Liver (tissue), 9 donors: ENCODE data around the gene SOX10. TPM values are rescaled to one million over a fixed set of nuclear protein-coding genes. Genes with fewer than 3 reads are reported as not detected.
"Not testable (repeated sequence)": the region's sequence is repeated elsewhere in the genome, so short reads cannot be mapped to it uniquely, and the experiment has no call there.

Experiments used
- DNase-seq: peaks from one replicate; pipeline ENCODE4 v3.0.0-alpha.2; 2017; ENCODE audit warnings: low spot score
- H3K27ac ChIP-seq, 2 donors: one replicate each; pipeline ENCODE4 v1.7.0; 2013; ENCODE audit warnings: inconsistent platforms in 2 of 2, low read length in 2 of 2, control low read depth in 1 of 2, low read depth in 1 of 2, mild to moderate bottlenecking in 1 of 2
- H3K27me3 ChIP-seq, 4 donors: one replicate each; pipeline versions ENCODE4 v1.6.1 to v1.7.0; 2013; ENCODE audit warnings: low read length in 3 of 4, inconsistent platforms in 1 of 4, mild to moderate bottlenecking in 1 of 4, moderate library complexity in 1 of 4; ENCODE audit not compliant: control insufficient read depth in 4 of 4, insufficient read depth in 4 of 4
- H3K36me3 ChIP-seq, 4 donors: one replicate each; pipeline versions ENCODE4 v1.6.1 to v1.7.0; 2013; ENCODE audit warnings: low read length in 3 of 4, mild to moderate bottlenecking in 3 of 4, low read depth in 1 of 4, moderate library complexity in 1 of 4; ENCODE audit not compliant: control insufficient read depth in 4 of 4, insufficient read depth in 3 of 4
- H3K4me1 ChIP-seq, 4 donors: one replicate each; pipeline versions ENCODE4 v1.6.1 to v1.7.0; 2013; ENCODE audit warnings: low read length in 3 of 4, mild to moderate bottlenecking in 3 of 4, moderate library complexity in 1 of 4; ENCODE audit not compliant: control insufficient read depth in 4 of 4, insufficient read depth in 4 of 4
- H3K4me3 ChIP-seq, 3 donors: one replicate each; pipeline versions ENCODE4 v1.6.1 to v1.7.0; 2013; ENCODE audit warnings: low read length in 3 of 3, control low read depth in 1 of 3, low read depth in 1 of 3, mild to moderate bottlenecking in 1 of 3
- H3K9ac ChIP-seq, 2 donors: one replicate each; pipeline ENCODE4 v1.7.0; 2013; ENCODE audit warnings: low read length in 2 of 2, mild to moderate bottlenecking in 2 of 2, moderate library complexity in 2 of 2, control low read depth in 1 of 2, low read depth in 1 of 2
- H3K9me3 ChIP-seq, 4 donors: one replicate each; pipeline versions ENCODE4 v1.6.1 to v1.7.0; 2013; ENCODE audit warnings: low read length in 3 of 4; ENCODE audit not compliant: control insufficient read depth in 4 of 4
- FOXA1 ChIP-seq: IDR thresholded peaks from 2 replicates; pipeline ENCODE4 v1.6.1; 2016; ENCODE audit warnings: antibody characterized with exemption
- HNF4A ChIP-seq, 2 donors: conservative IDR thresholded peaks; 2 replicates each; pipeline ENCODE4 v1.6.1; 2016; ENCODE audit warnings: antibody characterized with exemption in 2 of 2, mild to moderate bottlenecking in 2 of 2
- JUND ChIP-seq, 2 donors: IDR thresholded peaks; 2 replicates each; pipeline ENCODE4 v1.6.1; 2016; ENCODE audit warnings: antibody characterized with exemption in 2 of 2
- NR2F2 ChIP-seq: IDR thresholded peaks from 2 replicates; pipeline ENCODE4 v1.6.1; 2016; ENCODE audit warnings: antibody characterized with exemption
- RAD21 ChIP-seq, 2 donors: IDR thresholded peaks; 2 replicates each; pipeline ENCODE4 v1.6.1; 2016; ENCODE audit warnings: antibody characterized with exemption in 2 of 2, mild to moderate bottlenecking in 2 of 2
- RXRA ChIP-seq, 2 donors: IDR thresholded peaks; 2 replicates each; pipeline ENCODE4 v1.6.1; 2017 to 2018; ENCODE audit warnings: antibody characterized with exemption in 2 of 2, mild to moderate bottlenecking in 1 of 2
- SP1 ChIP-seq: IDR thresholded peaks from 2 replicates; pipeline ENCODE4 v1.6.1; 2018; ENCODE audit warnings: antibody characterized with exemption, mild to moderate bottlenecking
- TAF1 ChIP-seq: conservative IDR thresholded peaks from 2 replicates; pipeline ENCODE4 v1.6.1; 2016; ENCODE audit warnings: antibody characterized with exemption, mild to moderate bottlenecking
- WGBS: extraction: QIAGEN DNeasy Blood & Tissue Kit; methylation state at CpG from one replicate; pipeline ENCODE4 v1.1.7; 2013; 5-methylcytosine and 5-hydroxymethylcytosine counted together
- polyA plus RNA-seq, 2 donors: library from polyadenylated mRNA; stranded (reverse) in 1 of 2; unstranded in 1 of 2; fragments of 200-250 nt in 1 of 2; fragments of >200 nt in 1 of 2; fragmentation: Nextera tagmentation in 1 of 2; extraction: Ambion mirVana in 1 of 2; gene quantifications; one replicate each; pipeline versions ENCODE4 v1.2.1 to v1.2.3, GENCODE V29; 2013 to 2015
- total RNA-seq, 2 donors: library from RNA; depleted of rRNA; stranded (reverse); fragments of >200 nt; gene quantifications; one replicate each; pipeline ENCODE4 v1.2.3, GENCODE V29; 2014
- TF ChIP-seq, protein P1 (sequence below): IDR thresholded peaks from 2 replicates; pipeline ENCODE4 v1.6.1; 2016; ENCODE audit warnings: antibody characterized with exemption
- TF ChIP-seq, protein P2 (sequence below): fragments of 150-350 bp; IDR thresholded peaks from 2 replicates; pipeline ENCODE4 v1.5.1; 2017; ENCODE audit warnings: improper control_type of control experiment, low read depth, low read length; ENCODE audit not compliant: missing input control
- donor health status: healthy.
- donor health status: healthy.
- donor health status: healthy.
- donor health status: healthy.
- donor health status: healthy.

The SOX10 gene
- total and polyA plus RNA-seq, 4 donors, result 0.05 to 0.29 (median 0.07) TPM

DNA sequence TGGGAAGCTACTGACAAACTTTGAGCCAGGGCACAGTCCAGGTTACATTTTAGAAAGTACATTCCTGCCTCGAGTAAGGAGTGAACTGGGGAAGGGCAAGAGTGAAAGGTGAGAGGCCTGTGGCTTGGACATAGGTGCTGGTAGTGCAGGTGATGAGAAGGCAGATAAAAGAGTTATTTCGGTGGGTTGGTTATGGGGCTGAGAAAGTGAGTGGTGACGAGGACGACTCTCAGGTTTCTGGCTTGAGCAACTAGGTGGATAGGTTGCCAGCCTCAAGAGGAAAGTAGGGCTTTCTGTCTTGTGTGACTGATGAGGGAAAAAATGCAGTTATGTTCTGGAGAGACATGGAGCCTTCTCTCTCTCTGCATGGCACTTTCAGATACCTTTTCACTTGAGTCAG lies 27.1 kb downstream of the SOX10 start:
- H3K9ac ChIP-seq, result no peak overlapping the region
- 63% methylated on average over 4 of the region's 4 CpGs for WGBS

DNA sequence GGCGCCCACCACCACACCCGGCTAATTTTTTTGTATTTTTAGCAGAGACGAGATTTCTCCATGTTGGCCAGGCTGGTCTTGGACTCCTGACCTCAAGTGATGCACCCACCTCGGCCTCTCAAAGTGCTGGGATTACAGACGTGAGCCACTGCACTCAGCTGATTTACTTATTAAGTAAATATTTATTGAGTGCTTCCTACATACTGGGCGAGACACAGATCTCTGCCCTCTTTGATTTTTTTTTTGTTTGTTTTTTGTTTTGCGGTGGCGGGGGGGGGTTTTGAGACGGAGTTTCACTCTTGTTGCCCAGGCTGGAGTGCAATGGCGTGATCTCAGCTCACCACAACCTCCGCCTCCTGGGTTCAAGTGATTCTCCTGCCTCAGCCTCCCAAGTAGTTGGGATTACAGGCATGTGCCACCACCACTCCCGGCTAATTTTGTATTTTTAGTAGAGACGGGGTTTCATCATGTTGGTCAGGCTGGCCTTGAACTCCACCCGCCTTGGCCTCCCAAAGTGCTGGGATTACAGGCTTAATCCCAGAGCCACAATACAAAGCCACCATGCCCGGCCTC lies 28.4 kb downstream of the SOX10 start:
- TF ChIP-seq RXRA (IDR thresholded peaks at IDR 0.05), result peak in 1 of 2 donors; percentile 14
- peak; percentile 45 to 49 for TF ChIP-seq HNF4A (conservative IDR thresholded peaks at IDR 0.05)
- 45% methylated on average over 15 of the region's 15 CpGs for WGBS
- H3K9ac ChIP-seq, H3K27me3 ChIP-seq, H3K4me3 ChIP-seq, H3K9me3 ChIP-seq, DNase-seq, H3K27ac ChIP-seq: not testable (repeated sequence)
- peaks cover 3 to 35% (median 19%) of the 10 kb centered on the region in 4 donors for H3K36me3 ChIP-seq
- peaks cover 5 to 44% (median 33%) of the 10 kb centered on the region in 4 donors for H3K4me1 ChIP-seq

More for the DNA sequence above, 27.1 kb downstream of the SOX10 start:
- Histone ChIP-seq H3K27ac (no peak overlapping the region), H3K36me3 (peaks cover 4 to 48% (median 27%) of the 10 kb centered on the region in 4 donors), H3K9me3 (no peaks in the 10 kb centered on the region), H3K4me3 (no peak overlapping the region), H3K27me3 (no peaks in the 10 kb centered on the region), H3K4me1 (peaks cover 5 to 44% (median 33%) of the 10 kb centered on the region in 4 donors)
- DNase-seq, result no peak
- TF ChIP-seq HNF4A (conservative IDR thresholded peaks at IDR 0.05) (peak; percentile 42 to 52), TAF1 (no peak), JUND (IDR thresholded peaks at IDR 0.05) (no peak), SP1 (no peak)
- TF ChIP-seq, protein P1, sequence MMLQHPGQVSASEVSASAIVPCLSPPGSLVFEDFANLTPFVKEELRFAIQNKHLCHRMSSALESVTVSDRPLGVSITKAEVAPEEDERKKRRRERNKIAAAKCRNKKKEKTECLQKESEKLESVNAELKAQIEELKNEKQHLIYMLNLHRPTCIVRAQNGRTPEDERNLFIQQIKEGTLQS, result no peak
- TF ChIP-seq, protein P2, sequence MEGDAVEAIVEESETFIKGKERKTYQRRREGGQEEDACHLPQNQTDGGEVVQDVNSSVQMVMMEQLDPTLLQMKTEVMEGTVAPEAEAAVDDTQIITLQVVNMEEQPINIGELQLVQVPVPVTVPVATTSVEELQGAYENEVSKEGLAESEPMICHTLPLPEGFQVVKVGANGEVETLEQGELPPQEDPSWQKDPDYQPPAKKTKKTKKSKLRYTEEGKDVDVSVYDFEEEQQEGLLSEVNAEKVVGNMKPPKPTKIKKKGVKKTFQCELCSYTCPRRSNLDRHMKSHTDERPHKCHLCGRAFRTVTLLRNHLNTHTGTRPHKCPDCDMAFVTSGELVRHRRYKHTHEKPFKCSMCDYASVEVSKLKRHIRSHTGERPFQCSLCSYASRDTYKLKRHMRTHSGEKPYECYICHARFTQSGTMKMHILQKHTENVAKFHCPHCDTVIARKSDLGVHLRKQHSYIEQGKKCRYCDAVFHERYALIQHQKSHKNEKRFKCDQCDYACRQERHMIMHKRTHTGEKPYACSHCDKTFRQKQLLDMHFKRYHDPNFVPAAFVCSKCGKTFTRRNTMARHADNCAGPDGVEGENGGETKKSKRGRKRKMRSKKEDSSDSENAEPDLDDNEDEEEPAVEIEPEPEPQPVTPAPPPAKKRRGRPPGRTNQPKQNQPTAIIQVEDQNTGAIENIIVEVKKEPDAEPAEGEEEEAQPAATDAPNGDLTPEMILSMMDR, result no peak

DNA sequence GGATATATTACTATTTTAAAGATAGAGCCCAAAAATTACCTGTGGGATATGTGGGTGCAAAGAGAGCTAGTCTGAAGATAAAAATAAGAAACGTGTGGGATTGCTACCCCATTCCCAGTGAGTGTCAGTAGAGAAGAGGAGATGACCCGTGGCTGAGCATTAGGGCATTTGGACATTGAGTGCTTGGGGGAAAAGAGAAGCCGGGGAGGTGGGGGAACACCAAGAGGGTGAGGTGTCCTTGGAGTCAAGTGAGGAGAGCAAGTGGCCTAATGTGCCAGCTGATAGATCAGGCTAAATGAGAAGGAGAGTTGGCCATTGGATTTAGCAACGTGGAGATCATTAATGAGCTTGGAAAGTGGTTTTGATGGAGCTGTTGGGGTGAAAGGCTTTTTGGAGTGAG lies 29.7 kb downstream of the SOX10 start:
- H3K9me3 ChIP-seq, result no peaks in the 10 kb centered on the region
- no peak overlapping the region for H3K9ac ChIP-seq
- H3K27ac ChIP-seq, result no peak overlapping the region
- DNase-seq, result no peak
- H3K36me3 ChIP-seq, result peaks cover 0 to 29% (median 15%) of the 10 kb centered on the region in 4 donors
- H3K4me1 ChIP-seq, result peaks cover 5 to 44% (median 33%) of the 10 kb centered on the region in 4 donors
- WGBS, result 69% methylated on average over 4 of the region's 4 CpGs
- peak overlapping the region; percentile 72 to 88 (median 78) for H3K4me3 ChIP-seq
- TF ChIP-seq RAD21 (IDR thresholded peaks at IDR 0.05) (no peak), HNF4A (conservative IDR thresholded peaks at IDR 0.05) (no peak), TAF1 (no peak), NR2F2 (no peak), RXRA (IDR thresholded peaks at IDR 0.05) (no peak), FOXA1 (no peak)
- TF ChIP-seq, protein P1, result no peak
- TF ChIP-seq, protein P2, result no peak
- no peaks in the 10 kb centered on the region for H3K27me3 ChIP-seq
